Neuron (in vitro differentiated cells): ENCODE data around the gene SLN.

Experiments used
- H2AFZ ChIP-seq: one replicate; pipeline ENCODE4 v1.6.1; 2013; ENCODE audit warnings: low read depth, mild to moderate bottlenecking, inconsistent platforms, low read length, moderate library complexity
- H3K27me3 ChIP-seq: one replicate; pipeline ENCODE4 v1.6.1; 2013; ENCODE audit warnings: low read length; ENCODE audit not compliant: insufficient read depth
- H3K36me3 ChIP-seq: one replicate; pipeline ENCODE4 v1.6.1; 2013; ENCODE audit warnings: low read length; ENCODE audit not compliant: insufficient read depth
- H3K4me1 ChIP-seq: one replicate; pipeline ENCODE4 v1.6.1; 2013; ENCODE audit warnings: low read length; ENCODE audit not compliant: insufficient read depth
- H3K4me3 ChIP-seq: 2 replicates; pipeline ENCODE4 v1.5.1; 2013; ENCODE audit warnings: mild to moderate bottlenecking, low read length, moderate library complexity
- H3K9me3 ChIP-seq: one replicate; pipeline ENCODE4 v1.6.1; 2013; ENCODE audit warnings: low read length

SLN gene

DNA sequence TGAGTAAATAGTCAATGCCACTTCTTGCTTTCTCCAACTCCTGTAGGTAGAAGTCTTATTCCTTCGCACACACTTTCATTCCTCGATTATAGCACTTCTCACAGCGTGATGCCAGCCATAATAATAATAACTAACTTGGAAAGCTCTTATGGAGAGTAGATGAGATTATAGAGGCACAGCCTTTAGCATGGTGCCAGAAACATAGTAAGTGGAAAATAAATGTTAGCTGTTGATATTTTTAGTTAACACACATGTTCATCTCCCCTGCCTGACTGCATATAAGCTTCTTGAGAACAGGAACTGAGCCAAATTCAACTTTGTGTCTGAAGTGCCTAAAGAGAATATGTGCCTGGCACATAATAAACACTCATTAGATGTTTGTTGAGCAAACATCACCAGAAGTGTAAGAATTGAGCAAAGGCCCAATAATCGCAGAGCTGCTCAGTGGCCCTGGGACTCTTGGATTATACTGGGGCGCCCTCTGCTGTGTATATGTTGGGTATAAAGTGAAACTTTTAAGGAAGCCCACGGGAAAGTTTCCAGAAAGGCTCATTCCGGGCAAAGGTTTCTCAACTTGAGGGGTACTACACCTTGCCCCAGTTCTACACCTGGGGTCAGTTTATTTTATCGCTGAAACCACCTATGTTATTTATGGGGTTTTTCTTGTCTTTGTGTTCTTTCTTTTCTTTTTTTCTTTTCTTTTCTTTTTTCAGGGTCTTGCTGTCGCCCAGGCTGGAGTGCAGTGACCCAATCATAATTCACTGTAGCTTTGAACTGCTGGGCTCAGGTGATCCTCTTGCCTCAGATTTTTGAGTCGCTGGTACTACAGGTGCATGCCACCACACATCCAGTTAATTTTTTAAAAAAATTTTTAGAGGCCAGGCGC is 22.3 kb downstream of the SLN start:
- H3K27me3 ChIP-seq: no peaks in the 10 kb centered on the region
- no peaks in the 10 kb centered on the region for H3K9me3 ChIP-seq
- H3K4me1 ChIP-seq: no peaks in the 10 kb centered on the region
- no peaks in the 10 kb centered on the region for H3K36me3 ChIP-seq
- H3K4me3 ChIP-seq: no peak overlapping the region
- H2AFZ ChIP-seq: no peak overlapping the region

DNA sequence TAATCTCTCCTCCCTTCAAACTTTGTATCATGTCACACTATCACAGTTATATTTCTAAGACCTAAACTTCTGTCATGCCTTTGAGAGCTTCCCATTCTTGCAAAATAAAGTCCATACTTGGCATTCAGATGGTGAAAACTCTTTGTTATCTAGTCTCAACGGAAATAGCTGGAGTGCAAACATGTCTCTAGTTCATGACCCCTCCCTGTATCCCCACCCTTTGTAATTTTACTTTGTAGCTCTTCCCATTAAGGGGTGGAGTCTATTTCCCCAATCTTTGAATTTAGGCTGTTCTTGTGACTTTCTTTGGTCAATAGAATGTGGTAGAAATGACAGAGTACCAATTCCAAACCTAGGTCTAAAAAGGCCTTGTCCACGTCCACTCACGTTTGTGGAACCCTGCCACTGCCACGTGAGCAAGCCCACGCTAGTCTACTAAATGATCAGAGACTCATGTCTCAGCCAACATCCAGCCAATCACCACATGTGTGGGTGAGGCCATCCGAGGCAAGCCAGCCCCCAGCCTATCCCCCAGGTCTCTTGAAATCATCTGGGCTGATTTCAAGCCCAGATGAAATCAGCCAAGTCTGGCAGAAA is 23.4 kb downstream of the SLN start:
- H3K36me3 ChIP-seq: no peaks in the 10 kb centered on the region
- no peak overlapping the region for H2AFZ ChIP-seq
- no peaks in the 10 kb centered on the region for H3K4me1 ChIP-seq
- no peaks in the 10 kb centered on the region for H3K9me3 ChIP-seq
- H3K27me3 ChIP-seq: no peaks in the 10 kb centered on the region
- H3K4me3 ChIP-seq: no peak overlapping the region

DNA sequence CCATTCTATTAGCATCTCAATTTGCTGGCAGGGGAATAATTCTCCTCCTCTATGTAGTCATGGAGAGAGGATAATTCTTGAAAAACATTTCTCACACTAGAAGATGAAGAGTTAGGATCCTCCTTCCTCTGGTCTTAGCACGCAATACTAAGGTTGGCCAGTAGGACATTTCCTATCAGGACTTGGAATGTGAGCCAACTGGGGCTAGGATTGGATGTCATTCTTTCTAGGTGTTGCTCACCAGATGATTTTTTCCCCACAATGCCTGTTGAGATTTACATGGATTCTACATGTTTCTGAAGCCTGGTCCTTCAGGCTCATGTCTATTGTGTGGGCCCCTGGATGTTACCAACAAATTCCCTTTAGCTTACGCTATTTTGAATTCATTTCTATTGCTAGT is 28.0 kb downstream of the SLN start:
- H3K9me3 ChIP-seq: no peaks in the 10 kb centered on the region
- H3K4me1 ChIP-seq: peaks cover 6% of the 10 kb centered on the region
- H3K36me3 ChIP-seq: no peaks in the 10 kb centered on the region
- H2AFZ ChIP-seq: no peak overlapping the region
- H3K4me3 ChIP-seq: no peak overlapping the region
- H3K27me3 ChIP-seq: no peaks in the 10 kb centered on the region

DNA sequence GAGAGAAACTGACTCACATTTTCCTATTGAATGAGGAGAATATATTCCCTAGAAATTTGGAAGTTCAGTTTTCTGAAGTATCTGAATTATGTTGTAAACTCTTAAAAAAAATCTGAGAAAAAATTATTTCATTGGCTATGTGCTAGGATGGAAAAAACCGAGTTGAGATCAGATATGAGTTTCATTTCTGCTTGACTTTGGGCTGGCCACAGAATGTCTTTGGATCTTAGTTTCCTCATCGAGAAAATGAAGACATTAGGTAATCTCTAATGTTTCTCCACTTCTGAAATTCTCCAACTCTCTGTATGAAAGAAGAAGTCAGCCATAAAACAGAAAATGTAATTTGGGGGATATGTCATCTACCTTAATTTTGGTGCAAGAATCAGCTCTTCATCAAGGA is 28.8 kb downstream of the SLN start:
- no peaks in the 10 kb centered on the region for H3K36me3 ChIP-seq
- H3K4me3 ChIP-seq: no peak overlapping the region
- no peaks in the 10 kb centered on the region for H3K9me3 ChIP-seq
- H3K27me3 ChIP-seq: no peaks in the 10 kb centered on the region
- no peak overlapping the region for H2AFZ ChIP-seq
- H3K4me1 ChIP-seq: peaks cover 13% of the 10 kb centered on the region

DNA sequence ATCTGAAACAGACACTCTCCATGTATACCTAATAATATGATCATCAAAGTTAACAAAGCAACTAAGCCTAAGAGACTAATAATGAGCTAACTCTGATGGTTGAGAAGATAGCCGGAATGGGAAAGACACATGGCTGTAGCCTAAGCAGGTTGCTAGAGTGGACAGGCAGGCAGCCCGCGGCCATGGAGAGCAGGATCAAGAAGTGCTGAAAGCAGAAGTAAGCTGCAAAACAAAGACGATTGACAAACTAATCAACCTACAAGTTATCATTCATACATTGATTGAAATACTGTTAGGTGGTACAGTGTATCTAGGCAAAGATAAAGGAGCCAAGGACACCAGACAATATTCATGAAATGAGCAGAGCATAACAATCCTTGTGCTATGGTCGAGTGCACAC is 29.3 kb downstream of the SLN start:
- H3K36me3 ChIP-seq: no peaks in the 10 kb centered on the region
- no peak overlapping the region for H3K4me3 ChIP-seq
- H2AFZ ChIP-seq: no peak overlapping the region
- no peaks in the 10 kb centered on the region for H3K9me3 ChIP-seq
- H3K4me1 ChIP-seq: peaks cover 16% of the 10 kb centered on the region
- H3K27me3 ChIP-seq: no peaks in the 10 kb centered on the region

DNA sequence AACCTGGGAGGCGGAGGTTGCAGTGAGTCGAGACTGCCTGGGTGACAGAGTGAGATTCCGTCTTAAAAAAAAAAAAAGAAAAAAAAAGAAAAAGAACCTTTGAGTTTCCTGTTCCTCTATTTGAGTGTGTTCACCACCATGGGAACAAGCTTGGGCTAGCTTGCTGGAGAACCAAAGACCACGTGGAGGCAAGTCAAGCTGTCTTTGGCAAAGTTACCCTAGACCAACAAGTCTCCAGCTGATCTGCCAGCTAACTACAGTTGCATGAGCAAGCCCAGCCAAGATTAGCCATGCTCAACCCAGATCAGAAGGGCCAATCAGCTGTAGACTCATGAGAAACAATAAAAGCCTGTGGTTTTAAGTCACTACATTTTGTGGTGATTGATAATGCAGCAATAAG is 29.7 kb downstream of the SLN start:
- Histone ChIP-seq H2AFZ (no peak overlapping the region), H3K36me3 (no peaks in the 10 kb centered on the region), H3K9me3 (no peaks in the 10 kb centered on the region), H3K4me3 (no peak overlapping the region), H3K27me3 (no peaks in the 10 kb centered on the region), H3K4me1 (peaks cover 16% of the 10 kb centered on the region)

DNA sequence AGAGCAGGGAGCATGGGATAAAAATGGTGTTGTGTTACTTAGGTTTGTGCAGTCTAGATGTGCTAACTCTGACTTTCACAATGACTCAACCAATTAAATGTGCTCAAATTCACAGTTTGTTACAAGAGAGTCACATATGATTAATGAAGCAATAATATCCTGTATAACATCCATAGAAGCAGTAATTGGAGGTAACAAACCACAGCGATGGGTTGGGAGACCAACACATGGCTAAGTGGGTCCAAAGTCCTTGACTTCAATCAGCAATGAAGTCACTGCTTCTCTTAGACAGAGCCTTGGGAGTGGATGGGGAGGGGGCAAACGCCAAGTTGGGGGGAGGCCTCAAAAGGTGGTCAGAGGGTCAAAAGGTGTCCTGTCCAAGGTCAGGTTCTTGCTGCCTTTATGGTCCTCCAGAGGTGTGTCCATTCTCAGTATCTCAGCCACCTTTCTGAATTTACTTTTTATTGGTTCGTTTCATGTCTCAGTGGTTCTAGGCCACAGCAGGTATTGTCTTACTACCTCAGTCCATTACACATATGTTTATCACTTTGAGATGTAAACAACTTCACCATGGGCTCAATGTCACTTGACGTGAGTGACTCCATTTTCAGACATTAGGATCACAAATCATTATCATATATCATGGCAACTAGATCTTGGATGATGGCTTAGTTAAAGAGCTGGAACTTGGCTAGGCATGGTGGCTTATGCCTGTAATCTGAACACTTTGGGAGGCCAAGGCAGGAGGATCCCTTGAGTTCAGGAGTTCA is 32.4 kb downstream of the SLN start:
- no peaks in the 10 kb centered on the region for H3K27me3 ChIP-seq
- H3K36me3 ChIP-seq: no peaks in the 10 kb centered on the region
- no peak overlapping the region for H3K4me3 ChIP-seq
- peaks cover 16% of the 10 kb centered on the region for H3K4me1 ChIP-seq
- no peaks in the 10 kb centered on the region for H3K9me3 ChIP-seq
- no peak overlapping the region for H2AFZ ChIP-seq

DNA sequence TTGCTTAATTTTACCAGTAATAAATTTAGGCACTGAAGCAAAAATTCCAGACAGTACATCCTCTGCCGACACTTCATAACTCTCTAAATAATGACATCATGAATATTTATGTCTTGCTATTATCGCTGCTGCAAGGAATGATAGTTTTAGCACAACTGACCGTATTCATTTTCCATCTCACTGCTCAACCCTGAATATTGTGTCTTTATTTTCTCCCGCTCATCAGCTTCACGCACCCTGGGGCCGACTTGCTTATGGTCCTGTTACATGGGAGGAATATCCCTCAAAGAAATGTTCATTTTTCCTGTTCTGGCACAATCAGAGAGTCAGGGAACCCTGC is 33.3 kb downstream of the SLN start:
- peaks cover 16% of the 10 kb centered on the region for H3K4me1 ChIP-seq
- H3K9me3 ChIP-seq: no peaks in the 10 kb centered on the region
- no peaks in the 10 kb centered on the region for H3K36me3 ChIP-seq
- no peak overlapping the region for H2AFZ ChIP-seq
- no peak overlapping the region for H3K4me3 ChIP-seq
- H3K27me3 ChIP-seq: no peaks in the 10 kb centered on the region

DNA sequence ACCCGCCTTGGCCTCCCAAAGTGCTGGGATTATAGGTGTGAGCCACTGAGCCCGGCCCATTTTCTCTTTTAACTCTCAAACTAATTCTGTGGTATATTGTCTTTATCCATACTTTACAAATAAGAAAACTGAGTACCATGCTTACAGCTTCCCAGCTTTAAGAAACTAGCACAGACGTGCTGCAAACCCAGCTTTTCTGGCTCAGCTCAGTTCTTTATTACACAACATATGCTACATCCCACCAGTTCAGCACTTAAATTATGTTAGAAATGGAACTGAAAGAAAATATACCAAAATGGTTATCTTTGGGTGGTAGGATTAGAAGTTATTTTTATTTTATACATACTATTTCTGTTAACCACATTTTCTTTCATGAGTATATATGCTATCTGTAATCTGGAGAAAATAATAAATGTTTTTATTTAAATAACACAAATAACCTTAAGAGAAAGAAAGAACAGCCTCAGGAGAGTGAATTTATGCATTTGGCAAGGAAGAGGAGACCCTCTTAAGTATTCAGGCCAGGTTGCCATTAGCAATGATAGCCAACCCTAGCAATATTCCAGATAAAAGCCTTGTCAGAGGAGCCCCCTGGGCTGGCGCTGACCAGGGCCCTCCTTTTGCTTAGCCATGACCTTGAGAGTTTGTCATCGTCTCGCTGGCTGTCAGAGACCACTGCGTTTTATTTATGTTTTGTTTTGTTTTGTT is 33.8 kb downstream of the SLN start:
- H3K36me3 ChIP-seq: no peaks in the 10 kb centered on the region
- H3K4me1 ChIP-seq: peaks cover 16% of the 10 kb centered on the region
- no peaks in the 10 kb centered on the region for H3K9me3 ChIP-seq
- H3K4me3 ChIP-seq: no peak overlapping the region
- H2AFZ ChIP-seq: no peak overlapping the region
- no peaks in the 10 kb centered on the region for H3K27me3 ChIP-seq

DNA sequence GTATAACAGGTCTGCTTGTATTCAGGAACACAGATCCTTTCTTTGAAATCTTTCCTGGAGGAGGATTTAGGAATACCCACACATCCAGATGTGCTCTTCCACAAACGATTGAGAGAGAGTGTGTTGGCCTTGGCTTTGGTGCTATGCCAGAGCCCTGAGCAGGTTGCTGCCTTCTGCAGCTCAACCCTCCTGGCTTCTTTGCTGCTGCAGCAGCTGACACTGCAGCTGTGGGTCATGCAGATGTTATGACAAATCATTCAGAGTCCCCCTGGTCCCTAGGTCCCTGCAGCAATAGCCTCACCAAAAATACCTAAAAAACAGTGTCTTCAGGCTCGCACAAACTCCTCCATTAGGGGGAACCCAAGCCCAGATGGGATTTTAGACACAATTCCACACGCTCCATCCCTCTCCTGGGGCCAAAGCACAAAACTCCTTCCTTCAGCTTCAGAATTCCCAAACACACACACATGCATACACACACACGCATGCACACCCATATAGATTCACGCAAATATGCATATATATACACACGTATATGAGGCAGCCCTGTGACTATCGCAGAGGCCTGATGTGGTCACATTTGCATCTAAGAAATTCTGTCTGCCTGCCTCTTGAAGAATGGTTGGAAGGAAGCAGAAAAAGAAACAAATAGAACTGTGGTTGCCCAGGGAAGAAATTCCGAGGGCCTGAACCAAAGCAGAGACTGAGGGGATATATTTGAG is 35.4 kb downstream of the SLN start:
- Histone ChIP-seq H3K4me3 (no peak overlapping the region), H3K27me3 (no peaks in the 10 kb centered on the region), H3K36me3 (no peaks in the 10 kb centered on the region), H3K9me3 (no peaks in the 10 kb centered on the region), H3K4me1 (peaks cover 16% of the 10 kb centered on the region), H2AFZ (no peak overlapping the region)

DNA sequence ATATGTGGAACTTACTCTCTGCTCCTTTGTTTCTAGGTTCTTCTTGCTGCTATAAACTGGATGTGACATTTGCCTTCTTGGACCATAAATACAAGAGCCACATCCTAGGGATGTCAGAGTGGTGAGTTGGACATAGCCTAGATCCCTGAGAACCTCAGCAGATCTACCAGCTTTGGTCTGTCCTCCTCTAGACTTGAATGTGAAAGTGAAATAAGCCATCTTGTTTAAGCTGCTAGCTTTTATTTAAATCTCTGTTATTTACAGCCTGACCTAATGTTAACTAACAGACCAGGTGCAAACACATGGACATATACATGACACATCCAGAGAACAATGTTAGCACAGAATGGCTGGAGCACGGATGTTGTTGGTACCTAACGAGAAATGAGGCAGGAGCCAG is 36.0 kb downstream of the SLN start:
- Histone ChIP-seq H3K4me1 (peaks cover 16% of the 10 kb centered on the region), H2AFZ (no peak overlapping the region), H3K36me3 (no peaks in the 10 kb centered on the region), H3K27me3 (no peaks in the 10 kb centered on the region), H3K4me3 (no peak overlapping the region), H3K9me3 (no peaks in the 10 kb centered on the region)

DNA sequence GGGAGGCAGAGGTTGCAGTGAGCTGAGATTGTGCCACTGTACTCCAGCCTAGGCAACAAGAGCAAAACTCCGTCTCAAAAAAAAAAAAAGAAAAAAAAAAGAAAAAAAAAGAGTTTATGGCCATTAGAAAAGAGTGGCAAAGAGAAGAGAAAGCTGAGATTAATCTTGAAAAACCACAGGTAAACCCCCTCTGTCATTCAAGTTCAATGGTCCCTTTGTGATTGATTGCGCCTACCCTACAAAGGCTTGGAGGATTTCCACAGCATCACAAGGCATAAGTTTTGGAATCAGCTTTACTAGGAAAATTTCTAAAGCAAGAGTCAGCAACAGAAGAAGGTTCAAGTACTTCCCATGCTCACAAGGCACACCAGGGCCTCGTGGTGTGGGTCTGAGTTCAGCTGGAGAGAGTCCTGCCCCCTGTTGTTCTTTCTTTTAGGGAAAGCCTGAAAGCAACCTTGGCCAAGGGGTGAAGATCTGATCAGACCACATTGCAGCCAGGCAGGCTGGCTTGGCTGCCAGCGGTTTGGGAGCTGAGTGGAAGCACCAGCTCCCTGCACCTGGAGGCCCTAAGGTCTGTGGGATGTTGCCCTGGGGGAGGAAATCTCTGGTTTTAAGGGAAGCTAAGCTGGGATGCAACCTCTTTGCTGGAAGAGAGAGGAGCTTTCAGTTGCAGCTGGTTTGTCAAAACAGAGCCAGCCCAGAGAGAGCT is 41.8 kb downstream of the SLN start:
- Histone ChIP-seq H2AFZ (no peak overlapping the region), H3K9me3 (no peaks in the 10 kb centered on the region), H3K4me1 (peaks cover 48% of the 10 kb centered on the region), H3K27me3 (no peaks in the 10 kb centered on the region), H3K36me3 (no peaks in the 10 kb centered on the region), H3K4me3 (no peak overlapping the region)
